Caki2 (cell line): ENCODE measurements around the gene CHMP5. TPM values are rescaled to one million over a fixed set of nuclear protein-coding genes. Genes with fewer than 3 reads are reported as not detected.

Source experiments
- DNase-seq: peaks from one replicate; pipeline ENCODE4 v3.0.0-alpha.2; 2015; ENCODE audit warnings: low read depth
- in situ Hi-C: cut with HindIII; loops from 2 replicates; pipeline ENCODE4 v1.10.0; 2016; ENCODE audit warnings: low sequenced_read_pairs, low pct_unique_long_range_greater_than_20kb, mixed read lengths
- total RNA-seq: library from RNA; depleted of rRNA; stranded (reverse); fragments of >200 nt; shearing (Covaris generic); gene quantifications from 2 replicates; pipeline ENCODE4 v1.2.3, GENCODE V29; 2014; ENCODE audit warnings: low replicate concordance; rRNA removed

CHMP5 gene
- total RNA-seq, result 87.3 and 121 TPM in 2 replicates

GRCh38 chr9:33264473-33265177 lies at the start of gene CHMP5, which contains the start of gene BAG1:
TSS of gene CHMP5 (plus strand) at chr9:33265049. CDS start at chr9:33265079, 30 bp downstream.
TSS of gene BAG1 (minus strand) at chr9:33264708.
- in situ Hi-C loops, result no loop called here
- DNase-seq, result peak; percentile 97

- in situ Hi-C loops, result no loop called here
- DNase-seq, result no peak
These were observed 43.9 kb upstream of the CHMP5 start for GRCh38 chr9:33220681-33221567.

GRCh38 chr9:33221568-33221884 lies 43.3 kb upstream of the CHMP5 start:
- DNase-seq, result no peak
- in situ Hi-C loops, result no loop called here

GRCh38 chr9:33222031-33222430 lies 42.8 kb upstream of the CHMP5 start:
- DNase-seq, result no peak
- in situ Hi-C loops, result no loop called here

GRCh38 chr9:33223696-33224095 lies 41.2 kb upstream of the CHMP5 start:
- in situ Hi-C loops, result no loop called here
- no peak for DNase-seq

- in situ Hi-C loops, result no loop called here
- peak; percentile 68 for DNase-seq
These were observed 39.3 kb upstream of the CHMP5 start for GRCh38 chr9:33225319-33226147.

GRCh38 chr9:33227008-33227398 lies 37.8 kb upstream of the CHMP5 start:
- in situ Hi-C loops, result no loop called here
- DNase-seq, result no peak

GRCh38 chr9:33227741-33228140 lies 37.1 kb upstream of the CHMP5 start:
- in situ Hi-C loops, result no loop called here
- DNase-seq, result no peak

- DNase-seq, result no peak
- in situ Hi-C loops, result no loop called here
These were observed 36.2 kb upstream of the CHMP5 start for GRCh38 chr9:33228606-33229005.

- in situ Hi-C loops, result no loop called here
- DNase-seq, result peak; percentile 81
These were observed 35.3 kb upstream of the CHMP5 start for GRCh38 chr9:33229359-33230114.

- in situ Hi-C loops, result no loop called here
- peak; percentile 68 for DNase-seq
These were observed 33.9 kb upstream of the CHMP5 start for GRCh38 chr9:33230756-33231622.

- no peak for DNase-seq
- in situ Hi-C loops, result no loop called here
These were observed 33.3 kb upstream of the CHMP5 start for GRCh38 chr9:33231623-33231942.

- no peak for DNase-seq
- in situ Hi-C loops, result no loop called here
These were observed 32.0 kb upstream of the CHMP5 start for GRCh38 chr9:33232815-33233214.

- DNase-seq, result peak; percentile 86
- in situ Hi-C loops, result no loop called here
These were observed 31.1 kb upstream of the CHMP5 start for GRCh38 chr9:33233626-33234342.

GRCh38 chr9:33234511-33235467 lies 30.1 kb upstream of the CHMP5 start:
- DNase-seq, result no peak
- in situ Hi-C loops, result no loop called here

- in situ Hi-C loops, result no loop called here
- DNase-seq, result no peak
These were observed 28.3 kb upstream of the CHMP5 start for GRCh38 chr9:33236571-33236970.
